Daoy (cell line): Measurements from ENCODE around the gene COG7. TPM values are rescaled to one million over a fixed set of nuclear protein-coding genes. Genes with fewer than 3 reads are reported as not detected.
A peak's percentile ranks its signal among the peaks of the same experiment; 100 is the strongest.
"Not testable (repeated sequence)": the region's sequence is repeated elsewhere in the genome, so short reads cannot be mapped to it uniquely, and the experiment has no call there.

ENCODE experiments used
- DNase-seq: peaks from one replicate; pipeline ENCODE4 v3.0.0-alpha.2; 2015; ENCODE audit warnings: low read depth
- total RNA-seq: library from RNA; depleted of rRNA; stranded (reverse); fragments of >200 nt; shearing (Covaris generic); gene quantifications from 2 replicates; pipeline ENCODE4 v1.2.3, GENCODE V29; 2014

Gene COG7
- total RNA-seq, 1 experiment from 2014 or later = 10.5 TPM

DNA sequence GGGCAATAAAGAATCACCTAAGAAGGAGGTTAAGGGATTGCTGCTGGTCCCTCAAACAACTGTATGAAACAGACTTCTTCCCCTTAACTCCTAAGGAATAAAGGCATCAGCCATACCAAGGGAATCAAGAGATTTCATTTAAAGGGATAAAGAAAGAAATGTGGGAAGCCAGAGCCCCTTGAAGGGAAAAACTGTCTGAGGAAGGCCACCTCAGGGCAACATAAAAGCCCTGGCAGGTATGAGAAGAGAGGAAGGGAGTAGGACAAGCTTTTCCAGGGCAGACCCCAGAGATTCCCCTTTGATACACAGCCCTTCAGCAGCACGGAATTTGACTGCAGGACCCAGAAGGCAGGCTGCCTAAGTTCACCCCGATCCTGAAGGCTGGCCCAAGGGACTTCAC, 43.5 kb downstream of the COG7 start:
- no peak for DNase-seq

DNA sequence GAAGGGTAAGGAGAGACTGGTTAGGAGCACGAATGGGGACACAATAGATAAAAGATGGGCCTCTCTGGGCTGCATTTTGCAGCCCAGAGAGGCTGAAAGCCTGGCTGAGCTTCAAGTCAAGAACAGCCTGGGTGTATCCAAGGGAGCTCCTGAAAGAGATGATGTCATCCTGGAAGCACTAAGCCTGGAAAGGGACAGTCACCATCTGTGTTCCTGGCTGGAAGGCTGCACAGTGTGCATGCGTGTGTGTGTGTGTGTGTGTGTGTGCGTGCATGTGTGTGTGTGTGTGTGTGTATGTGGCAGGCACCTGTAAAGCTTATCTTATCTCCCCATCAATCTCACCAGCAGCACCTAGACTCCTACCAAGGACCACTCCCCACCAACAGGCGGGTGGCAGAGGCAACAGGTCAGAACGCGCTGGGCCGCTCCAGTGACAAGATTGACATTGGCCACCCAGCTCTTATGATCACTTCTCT, 44.1 kb downstream of the COG7 start:
- peak; percentile 22 for DNase-seq

DNA sequence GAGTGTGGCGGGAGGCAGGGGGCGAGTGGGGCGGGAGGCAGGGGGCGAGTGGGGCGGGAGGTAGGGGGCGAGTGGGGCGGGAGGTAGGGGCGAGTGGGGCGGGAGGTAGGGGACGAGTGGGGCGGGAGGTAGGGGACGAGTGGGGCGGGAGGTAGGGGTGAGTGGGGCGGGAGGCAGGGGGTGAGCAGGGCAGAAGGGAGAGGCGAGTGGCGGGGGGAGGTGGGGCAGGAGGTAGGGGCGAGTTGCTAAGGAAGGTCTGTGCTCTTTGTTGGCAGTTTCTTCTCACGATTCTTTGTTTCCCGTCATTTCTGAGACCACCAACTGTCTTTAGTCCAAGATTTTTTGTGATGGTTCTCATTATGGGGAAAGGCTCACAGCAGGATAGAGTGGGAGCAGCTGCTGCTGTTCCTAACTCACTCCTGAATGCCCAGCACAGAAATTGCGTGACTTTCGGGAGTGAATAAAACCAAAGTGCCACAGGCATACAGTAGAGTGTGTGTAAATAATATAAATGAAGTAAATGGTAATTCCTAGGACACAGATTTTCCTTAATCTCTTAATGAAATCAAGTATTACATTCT, 44.7 kb downstream of the COG7 start:
- DNase-seq = no peak

GRCh38 chr16:23407436-23408127, 45.4 kb downstream of the COG7 start:
- no peak for DNase-seq

- no peak for DNase-seq
Observed at GRCh38 chr16:23406546-23407240, 46.3 kb downstream of the COG7 start.

- DNase-seq = no peak
Observed at GRCh38 chr16:23406024-23406423, 47.0 kb downstream of the COG7 start.

DNA sequence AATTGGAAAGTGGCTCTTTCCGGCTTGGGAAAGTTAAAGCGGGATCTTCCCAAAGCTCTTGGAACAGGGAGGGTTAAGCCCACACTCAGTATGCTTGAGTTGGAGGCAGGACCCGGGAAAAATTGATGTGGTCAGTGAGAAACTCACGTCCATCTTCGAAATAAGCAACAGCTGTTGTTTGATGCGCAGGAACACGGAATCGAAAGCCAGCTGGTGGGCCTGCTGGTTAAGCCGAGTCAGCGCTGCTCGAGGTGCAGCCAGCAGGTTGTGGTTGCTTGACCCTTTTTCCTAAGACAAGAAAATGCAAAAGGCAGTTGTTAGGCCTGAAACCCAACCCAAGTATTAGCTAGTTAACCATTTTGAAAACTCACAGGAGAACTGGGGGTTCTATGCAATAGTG, 49.4 kb downstream of the COG7 start:
- DNase-seq = no peak

- no peak for DNase-seq
Observed at GRCh38 chr16:23402100-23402499, 50.9 kb downstream of the COG7 start.

DNA sequence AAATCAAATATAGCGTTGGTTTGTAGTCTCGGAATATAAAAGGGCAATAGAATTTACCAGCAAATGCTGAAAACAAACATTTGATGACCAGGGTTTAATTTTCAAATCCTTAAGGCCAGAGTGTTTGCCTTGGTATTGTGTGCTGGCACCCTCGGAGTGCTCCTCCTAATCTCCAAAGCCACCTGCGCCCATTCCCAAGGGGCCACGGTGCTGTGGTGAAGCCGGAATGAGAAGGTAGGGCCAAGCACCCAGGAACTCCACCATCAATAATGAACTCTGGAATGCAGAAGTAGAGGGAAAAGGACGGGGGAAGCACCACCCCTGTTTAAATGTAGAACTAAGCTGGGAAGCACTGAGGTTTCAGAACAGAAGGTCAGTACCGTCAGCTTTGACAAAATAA, 51.9 kb downstream of the COG7 start:
- no peak for DNase-seq

DNA sequence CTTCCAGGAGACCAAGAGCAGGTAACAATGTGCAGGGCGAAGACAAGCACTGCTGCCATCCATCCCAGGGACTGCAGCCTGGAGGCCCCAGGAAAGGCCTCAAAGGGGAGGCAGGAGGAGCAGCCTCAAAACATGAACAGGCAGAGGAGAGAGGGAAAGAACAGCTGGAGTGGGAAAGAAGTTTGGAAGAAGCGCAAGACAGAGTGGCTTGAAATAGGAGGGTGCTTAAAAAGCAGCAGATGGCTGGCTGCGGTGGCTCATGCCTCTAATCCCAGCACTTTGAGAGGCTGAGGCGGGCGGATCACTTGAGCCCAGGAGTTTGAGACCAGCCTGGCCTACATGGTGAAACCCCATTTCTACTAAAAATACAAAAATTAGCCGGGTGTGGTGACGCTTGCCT, 52.5 kb downstream of the COG7 start:
- DNase-seq = not testable (repeated sequence)

- no peak for DNase-seq
Observed at GRCh38 chr16:23398987-23399805, 53.8 kb downstream of the COG7 start.

- DNase-seq = no peak
Observed at GRCh38 chr16:23397464-23397863, 55.5 kb downstream of the COG7 start.

GRCh38 chr16:23395732-23396131, 57.3 kb downstream of the COG7 start:
- no peak for DNase-seq

DNA sequence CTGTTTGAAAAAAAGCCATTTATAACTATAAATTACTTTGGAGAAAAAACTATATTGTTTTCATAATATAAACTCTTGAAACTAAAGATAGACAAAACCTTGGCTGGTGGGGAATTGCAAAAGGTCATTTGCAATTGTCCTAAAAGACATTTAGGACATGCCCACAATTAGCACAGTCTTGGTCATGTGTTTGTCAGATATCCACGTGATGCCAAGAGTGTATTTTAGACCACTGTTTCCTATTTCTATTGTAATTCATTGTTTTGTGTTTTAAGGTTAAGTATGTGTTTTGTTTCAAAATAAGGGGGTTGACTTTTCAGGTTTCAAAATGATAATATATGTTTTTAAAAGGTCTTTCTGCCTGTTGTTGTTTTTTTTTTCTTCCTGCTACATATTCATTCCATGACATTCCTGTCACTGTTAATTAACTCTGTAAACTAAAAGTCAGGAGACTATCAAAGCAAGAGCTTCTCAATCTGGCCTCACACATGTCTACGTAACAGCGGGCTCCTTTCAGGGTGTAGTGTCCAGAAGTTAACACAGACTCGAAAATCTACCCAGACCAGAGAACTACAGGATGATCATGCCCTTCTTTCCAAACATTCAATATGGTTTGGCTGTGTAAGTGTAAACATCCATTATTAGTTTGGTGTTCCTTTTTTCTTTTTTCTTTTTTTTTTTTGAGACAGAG, 58.7 kb downstream of the COG7 start:
- DNase-seq = no peak

GRCh38 chr16:23392223-23392600, 60.8 kb downstream of the COG7 start:
- no peak for DNase-seq

DNA sequence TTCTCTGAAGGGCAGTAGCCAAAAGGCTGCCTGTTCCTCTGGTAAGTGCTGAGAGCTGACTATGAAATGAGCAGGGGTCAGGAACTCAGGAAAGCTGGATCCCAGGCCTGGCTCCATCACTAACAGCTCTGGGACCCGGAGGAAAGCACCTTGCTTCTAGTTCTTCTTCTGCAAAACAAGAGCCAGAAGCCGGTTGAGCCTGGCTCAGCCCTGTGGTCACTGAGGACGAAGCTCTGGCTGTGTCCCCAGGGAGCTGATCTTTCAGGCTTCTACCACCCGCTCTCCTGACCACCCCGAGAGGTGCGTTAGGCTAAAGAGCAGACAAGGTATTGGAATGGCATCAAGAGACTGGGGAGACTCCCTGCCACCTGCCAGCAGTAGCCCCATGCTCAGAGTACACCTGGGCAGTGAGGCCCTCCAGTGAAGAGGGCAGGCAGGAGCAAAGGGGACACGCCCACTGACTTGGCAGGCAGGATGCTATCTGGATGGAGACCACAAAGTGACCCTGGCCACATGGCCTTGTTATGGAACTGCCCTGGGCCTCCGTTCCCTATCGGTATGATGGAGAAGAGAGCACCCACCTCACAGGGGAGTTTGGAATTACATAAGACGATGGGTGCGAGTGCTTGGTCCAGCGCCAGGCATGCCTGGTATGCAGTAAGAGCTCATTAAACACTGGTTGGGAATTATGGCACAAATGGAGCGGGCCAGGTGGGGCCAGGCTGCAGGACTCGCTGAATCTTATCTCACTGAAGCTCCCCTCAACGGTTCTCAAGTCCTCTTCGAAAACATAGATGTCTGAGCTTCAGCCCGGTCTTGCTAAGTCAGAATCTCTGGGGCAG, 61.4 kb downstream of the COG7 start:
- DNase-seq = no peak

- not testable (repeated sequence) for DNase-seq
Observed at GRCh38 chr16:23389936-23390335, 63.1 kb downstream of the COG7 start.

DNA sequence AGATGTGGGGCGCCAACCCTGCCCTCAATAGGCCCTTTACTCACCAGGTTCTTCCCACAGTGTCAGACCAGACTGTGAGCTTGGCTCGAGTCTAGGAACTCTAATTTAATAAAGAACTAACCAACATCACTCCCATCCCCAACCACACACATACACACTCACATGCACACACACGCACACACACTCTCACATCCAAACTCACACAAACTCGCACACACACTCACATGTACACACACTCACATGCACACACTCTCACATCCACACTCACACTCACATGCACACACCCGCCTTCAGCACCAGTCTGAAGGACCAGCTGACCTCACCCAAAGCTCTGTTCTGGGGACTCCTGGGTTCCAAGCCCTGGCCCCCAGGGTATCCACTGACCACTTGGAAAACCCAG, 63.8 kb downstream of the COG7 start:
- DNase-seq = no peak

- no peak for DNase-seq
Observed at GRCh38 chr16:23388786-23389185, 64.2 kb downstream of the COG7 start.

GRCh38 chr16:23387666-23388065, 65.3 kb downstream of the COG7 start:
- DNase-seq = no peak

DNA sequence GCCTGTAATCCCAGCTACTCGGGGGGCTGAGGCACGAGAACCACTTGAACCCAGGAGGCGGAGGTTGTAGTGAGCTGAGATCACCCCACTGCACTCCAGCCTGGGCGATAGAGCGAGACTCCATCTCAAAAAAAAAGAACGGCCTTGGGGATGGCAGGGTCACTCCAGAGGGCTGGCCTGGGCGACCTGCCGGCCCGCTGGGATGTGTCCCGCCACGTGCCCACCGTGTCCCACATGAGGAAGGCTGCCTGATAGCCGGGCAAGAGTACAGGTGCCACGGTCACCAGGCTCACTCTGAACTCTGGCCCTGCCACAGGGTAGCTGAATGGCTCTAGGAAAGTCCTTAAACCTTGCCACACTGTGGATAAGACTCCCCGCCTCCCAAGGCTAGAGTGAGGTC, 67.5 kb downstream of the COG7 start:
- DNase-seq = no peak
